Measurements from ENCODE around the gene BNC2. TPM values are rescaled to one million over a fixed set of nuclear protein-coding genes. Genes with fewer than 3 reads are reported as not detected.

BNC2 gene
- total and polyA plus RNA-seq, 2 of the 4 experiments (the other 2 are of a cell fraction), result 15.5 to 45.2 TPM

GRCh38 chr9:16727452-16728136 lies 142.9 kb downstream of the BNC2 start:
- Histone ChIP-seq H3K36me3 (ENCODE audit: control insufficient read depth, insufficient read depth, low read length) (no peaks in the 10 kb centered on the region), H3K9ac (ENCODE audit: low read depth, low read length) (peak overlapping the region; percentile 98), H2BK5ac (ENCODE audit: low read depth, low read length, poor library complexity, severe bottlenecking) (peak overlapping the region; percentile 95), H2BK120ac (ENCODE audit: low read depth, low read length) (peak overlapping the region; percentile 94), H3K9me1 (ENCODE audit: insufficient read depth, low read length) (peaks cover 2% of the 10 kb centered on the region; the same call in 1 of the 2 replicates), H2AFZ (replicated peaks; ENCODE audit: low read length, poor library complexity) (peak overlapping the region; percentile 9), H3K4me1 (ENCODE audit: control insufficient read depth, insufficient read depth, low read length) (peaks cover 10% of the 10 kb centered on the region), H3K18ac (ENCODE audit: low read depth, low read length) (peak overlapping the region; percentile 92), H3K23ac (ENCODE audit: low read depth, low read length) (peak overlapping the region; percentile 98), H4K91ac (ENCODE audit: insufficient read depth, low read depth, low read length) (peak overlapping the region; percentile 95), H4K5ac (ENCODE audit: low read depth, low read length) (peak overlapping the region; percentile 88), H3K4ac (ENCODE audit: low read depth, low read length) (peak overlapping the region; percentile 96), H3K79me1 (ENCODE audit: low read depth in 1 of 2, low read length in 2 of 2) (peaks cover 0 to 40% of the 10 kb centered on the region in 2 experiments), H3K56ac (ENCODE audit: extremely low read depth, insufficient read depth, low read length) (peak overlapping the region; percentile 92), H3K4me2 (ENCODE audit: low read depth, low read length) (peak overlapping the region; percentile 90), H2BK15ac (ENCODE audit: low read depth, low read length) (peak overlapping the region; percentile 92; the same call in 2 of the 3 replicates), H3K27me3 (ENCODE audit: control insufficient read depth, insufficient read depth, low read length) (no peaks in the 10 kb centered on the region), H3K14ac (replicated peaks; ENCODE audit: low read depth, low read length) (peak overlapping the region; percentile 95), H4K8ac (ENCODE audit: low read depth in 2 of 2, low read length in 2 of 2) (peak overlapping the region; percentile 14 to 93), H2BK20ac (ENCODE audit: low read depth, low read length) (peak overlapping the region; percentile 86), H2AK5ac (ENCODE audit: low read depth, low read length) (peak overlapping the region; percentile 90), H4K20me1 (ENCODE audit: insufficient read depth, low read length) (no peaks in the 10 kb centered on the region), H3K9me3 (ENCODE audit: control insufficient read depth, insufficient read depth, low read length) (no peaks in the 10 kb centered on the region), H3K4me3 (ENCODE audit: insufficient read depth, low read depth, low read length) (peak overlapping the region; percentile 62), H3K27ac (ENCODE audit: insufficient read depth, low read length) (peak overlapping the region; percentile 97), H2AK9ac (replicated peaks; ENCODE audit: low read depth, low read length, poor library complexity) (peak overlapping the region; percentile 59)
- dilution Hi-C loops (cut with HindIII; ENCODE audit: low sequenced_read_pairs, unreplicated experiment), result no loop called here
- CTCF ChIA-PET, result interaction anchor here (0.5 to 0.6 kb wide), 2 partner anchors 88 to 502 kb away, joined by 4 to 5 read pairs; no protein-coding TSS in a partner anchor
- WGBS, 2 experiments (ENCODE audit: extremely low coverage in 2 of 2, insufficient read length in 1 of 2), result no CpG with 5 or more reads among the region's 7 CpGs
- BruUV-seq (replicated peaks), result no TSS peak
- DNase-seq, result peak; percentile 39
- intact Hi-C loops (cut with micrococcal nuclease), result loop anchor here (2.0 to 10.0 kb wide), 7 partner anchors 100 to 737 kb away; no protein-coding TSS in a partner anchor
- TF ChIP-seq FOS (IDR thresholded peaks at IDR 0.05; ENCODE audit: low read depth, low read length) (no peak), USF2 (IDR thresholded peaks at IDR 0.05; ENCODE audit: low read depth, low read length) (no peak), MAFK (IDR thresholded peaks at IDR 0.05; ENCODE audit: low read depth, low read length) (no peak), CHD1 (IDR thresholded peaks at IDR 0.05; ENCODE audit: low read depth, low read length) (no peak), MXI1 (IDR thresholded peaks at IDR 0.05; ENCODE audit: borderline replicate concordance, low read depth, low read length) (no peak), CEBPB (IDR thresholded peaks at IDR 0.05; ENCODE audit: low read depth, low read length) (no peak), NFE2L2 (IDR thresholded peaks at IDR 0.05; ENCODE audit: low read depth, low read length) (no peak), SMC3 (IDR thresholded peaks at IDR 0.05; ENCODE audit: low read depth, low read length) (no peak)
- ATAC-seq (ENCODE audit: low read depth), result peak; percentile 31
- POLR2A ChIA-PET (ENCODE audit: unreplicated experiment), result interaction anchor here (0.6 to 1.5 kb wide), 2 partner anchors 100 to 141 kb away, joined by 3 read pairs; no protein-coding TSS in a partner anchor
- in situ Hi-C loops (cut with MboI; ENCODE audit: low sequenced_read_pairs), result no loop called here
